GM18519 (cell line): ENCODE results near the gene SEC61B.

Experiments used
- ATAC-seq: cut with Tn5 transposase; IDR thresholded peaks from one replicate; pipeline ENCODE4 v1.9.1; 2021; ENCODE audit warnings: mild to moderate bottlenecking, moderate library complexity; ENCODE audit not compliant: unreplicated experiment, low FRiP score

SEC61B gene

GRCh38 chr9:99266255-99267023 is 44.4 kb downstream of the SEC61B start:
- ATAC-seq: no peak

GRCh38 chr9:99269416-99269815 is 47.3 kb downstream of the SEC61B start:
- ATAC-seq: no peak

- no peak for ATAC-seq
These were observed 48.4 kb downstream of the SEC61B start for GRCh38 chr9:99270491-99270890.

GRCh38 chr9:99272836-99273235 is 50.8 kb downstream of the SEC61B start:
- ATAC-seq: no peak

- no peak for ATAC-seq
These were observed 51.9 kb downstream of the SEC61B start for GRCh38 chr9:99274016-99274415.

GRCh38 chr9:99274495-99274894 is 52.4 kb downstream of the SEC61B start:
- ATAC-seq: no peak
